RPMI8226 (cell line): ENCODE results near the gene DNAJC5G.
A peak's percentile ranks its signal among the peaks of the same experiment; 100 is the strongest.
"Not testable (repeated sequence)": the region's sequence is repeated elsewhere in the genome, so short reads cannot be mapped to it uniquely, and the experiment has no call there.

Source experiments
- DNase-seq: peaks from one replicate; pipeline ENCODE4 v3.0.0-alpha.2; 2015

The DNAJC5G gene

DNA sequence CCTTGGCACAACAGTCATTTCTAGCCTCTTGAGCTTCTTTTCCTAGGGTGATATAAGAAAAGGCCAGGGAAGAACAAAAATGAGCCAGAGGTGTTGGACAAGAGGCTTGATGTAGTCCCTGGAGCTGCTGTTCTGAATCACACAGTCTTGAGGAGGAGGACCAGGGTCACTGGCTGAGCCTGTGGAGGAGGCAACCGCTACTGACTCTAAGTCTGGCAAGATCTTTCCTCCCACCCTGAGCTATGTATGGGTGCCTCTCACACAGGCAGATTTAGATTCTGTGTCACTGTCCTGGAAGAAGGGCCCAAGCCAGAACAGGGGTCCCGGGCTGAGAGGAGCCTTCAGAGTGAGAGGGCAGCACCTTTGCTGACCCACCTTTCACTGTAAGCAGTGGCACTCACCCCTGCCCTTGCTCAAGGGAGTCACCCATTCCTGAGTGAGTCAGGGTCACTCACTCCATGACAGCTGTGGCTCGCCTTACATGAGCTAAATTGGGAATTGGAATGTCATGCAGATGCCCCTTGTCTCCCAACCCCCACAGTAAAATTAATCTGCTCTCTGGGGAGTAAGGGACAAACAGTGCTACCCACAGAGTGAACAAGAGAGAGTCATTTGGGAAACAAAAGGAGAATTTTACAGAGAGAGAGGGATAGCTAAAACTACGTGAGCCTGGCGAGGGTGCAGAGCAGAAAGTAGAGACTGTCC lies 6.8 kb downstream of the DNAJC5G start, which contains the start of gene TRIM54:
TSS of gene TRIM54 (plus strand) at position 575 of the 705 bp plus-strand sequence. CDS start 303 bp downstream, outside the sequence.
- no peak for DNase-seq

DNA sequence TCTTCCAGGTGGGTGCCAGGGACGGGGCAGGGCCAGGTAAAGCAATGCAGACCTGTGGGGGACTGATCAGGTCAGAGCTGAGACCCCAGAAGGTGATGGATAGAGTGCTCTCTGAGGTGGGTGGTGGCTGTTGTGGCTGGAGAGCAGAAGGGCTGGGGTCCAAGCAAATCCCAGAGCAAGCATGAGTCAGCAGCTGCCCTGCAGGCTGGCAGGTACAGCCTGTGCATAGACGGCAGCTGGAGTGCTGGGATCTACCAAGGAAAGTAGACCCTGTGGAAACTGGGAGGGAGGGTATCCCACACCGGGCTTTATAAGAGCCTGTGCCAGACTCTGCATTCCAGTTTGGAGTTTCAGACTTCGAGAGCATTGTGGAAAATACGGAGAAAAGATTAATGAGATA lies 7.7 kb downstream of the DNAJC5G start:
- no peak for DNase-seq

DNA sequence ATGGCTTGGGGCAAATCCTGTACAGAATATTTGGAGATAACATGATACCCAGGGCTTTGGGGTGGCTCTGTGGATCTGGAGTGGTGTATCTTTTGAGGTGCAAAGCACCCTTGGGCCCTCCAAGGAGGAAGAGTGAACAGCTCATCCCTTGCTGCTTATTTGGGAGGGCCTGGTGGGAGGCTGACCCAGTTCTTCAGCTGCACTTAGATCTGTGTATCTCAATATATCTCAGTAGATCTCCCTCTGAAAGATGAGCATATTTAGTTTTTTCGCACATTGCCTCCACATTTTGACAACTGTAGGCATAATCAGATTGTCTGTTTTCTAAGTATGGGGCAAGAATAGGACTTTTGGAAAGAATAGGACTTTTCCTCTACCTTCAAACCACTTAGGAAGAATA lies 9.8 kb downstream of the DNAJC5G start:
- DNase-seq: no peak

DNA sequence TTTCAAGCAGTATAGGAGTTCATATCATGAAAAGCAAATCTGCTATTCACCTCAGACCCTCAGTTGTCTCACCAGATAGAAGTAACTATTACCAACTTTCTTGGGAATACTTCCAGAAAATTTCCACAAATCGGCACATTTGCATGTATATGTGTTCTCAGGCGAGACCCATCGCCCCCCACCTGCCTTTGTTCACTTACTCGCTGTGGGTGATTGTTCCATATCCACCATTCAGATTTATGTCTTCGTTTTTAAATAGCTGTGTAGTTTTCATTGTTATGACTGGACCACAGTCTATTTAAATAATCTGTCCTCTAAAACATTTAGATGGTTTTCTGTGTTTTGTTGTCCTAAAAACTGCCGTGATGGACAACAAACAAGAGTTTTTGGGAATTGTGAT lies 10.2 kb downstream of the DNAJC5G start:
- DNase-seq: no peak

- no peak for DNase-seq
These were observed 13.4 kb downstream of the DNAJC5G start for GRCh38 chr2:27288610-27289009.

DNA sequence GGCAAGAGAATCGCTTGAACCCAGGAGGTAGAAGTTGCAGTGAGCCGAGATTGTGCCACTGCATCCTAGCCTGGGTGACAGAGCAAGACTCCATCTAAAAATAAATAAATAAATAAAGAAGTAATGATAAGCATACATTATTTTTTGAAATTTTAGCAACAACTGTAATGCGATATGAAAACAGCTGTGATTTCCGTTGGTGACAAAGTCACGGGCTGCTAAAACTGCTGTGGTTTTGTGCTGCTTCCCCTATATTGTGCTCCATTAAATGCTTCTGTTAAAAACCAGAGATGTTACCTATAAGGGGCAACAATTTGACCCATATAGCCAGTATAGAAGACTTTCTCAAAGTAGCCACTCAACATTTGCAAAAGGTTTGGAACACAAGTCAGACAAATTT lies 15.3 kb downstream of the DNAJC5G start:
- DNase-seq: no peak

DNA sequence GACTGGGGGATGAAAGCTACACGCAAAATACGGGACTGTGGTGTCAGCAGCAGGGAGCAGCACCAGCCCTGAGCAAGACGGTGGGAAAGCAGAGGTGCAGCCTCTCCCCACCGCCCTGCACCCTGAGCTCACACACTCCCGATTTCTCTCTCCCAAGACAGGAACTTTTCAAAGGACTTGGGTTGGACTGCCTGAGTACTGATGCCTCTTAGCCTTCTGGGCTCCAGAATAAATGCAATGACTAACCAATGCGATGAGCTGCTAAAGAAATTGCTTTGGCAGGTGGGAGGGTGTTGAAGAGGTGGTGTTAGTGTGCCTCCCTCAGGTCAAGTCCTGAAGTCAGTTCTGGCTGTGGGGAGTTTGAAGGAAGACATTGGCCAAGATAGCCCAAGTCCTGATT lies 16.6 kb downstream of the DNAJC5G start:
- DNase-seq: peak; percentile 38

DNA sequence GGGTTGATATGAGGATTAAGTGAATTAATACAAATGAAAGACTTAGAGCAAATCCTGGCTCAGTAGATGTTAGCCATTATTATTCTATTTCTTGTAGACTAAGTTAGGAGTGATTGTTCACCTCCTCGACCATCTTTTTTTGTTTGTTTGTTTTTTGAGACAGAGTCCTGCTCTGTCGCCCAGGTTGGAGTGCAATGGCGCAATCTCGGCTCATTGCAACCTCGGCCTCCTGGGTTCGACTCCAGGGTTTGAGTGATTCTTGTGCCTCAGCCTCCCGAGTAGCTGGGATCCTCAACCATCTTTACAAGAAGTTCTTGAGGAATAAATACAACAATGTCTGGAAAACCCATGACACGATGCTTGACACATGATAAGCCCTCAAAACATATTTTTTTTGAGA lies 19.7 kb downstream of the DNAJC5G start:
- no peak for DNase-seq

- DNase-seq: no peak
These were observed 21.2 kb downstream of the DNAJC5G start for GRCh38 chr2:27296481-27296880.

GRCh38 chr2:27297195-27297594 lies 22.0 kb downstream of the DNAJC5G start:
- DNase-seq: no peak

DNA sequence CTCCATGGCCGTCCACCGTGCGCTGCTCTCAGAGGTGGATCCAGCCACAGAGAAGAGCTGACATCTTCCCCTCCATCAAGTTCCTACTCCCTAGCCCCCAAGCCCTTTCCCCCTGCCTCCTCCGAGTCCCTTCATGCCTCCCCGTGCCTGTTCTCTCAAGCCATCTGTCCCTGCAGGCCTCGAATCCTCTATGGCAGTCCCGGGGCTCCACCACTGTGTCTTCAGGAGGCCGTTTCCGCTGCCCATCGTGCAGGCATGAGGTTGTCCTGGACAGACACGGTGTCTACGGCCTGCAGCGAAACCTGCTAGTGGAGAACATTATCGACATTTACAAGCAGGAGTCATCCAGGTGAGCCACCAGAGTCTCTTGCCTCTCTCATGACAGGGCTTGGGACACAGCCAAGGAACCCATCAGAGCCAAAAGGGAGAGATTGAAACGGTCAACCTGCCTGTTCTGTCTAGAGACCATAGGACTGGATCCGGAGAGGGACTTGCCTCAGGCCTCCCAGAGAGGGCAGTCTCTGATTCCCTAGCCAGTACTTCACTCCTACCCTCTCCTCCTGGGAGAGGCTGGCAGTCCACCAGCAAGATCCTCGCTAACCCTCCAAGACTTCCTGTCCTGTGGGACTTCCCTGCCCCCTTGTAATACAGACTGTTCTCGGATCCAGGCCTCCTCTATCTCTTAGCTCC lies 23.3 kb downstream of the DNAJC5G start:
- no peak for DNase-seq

- DNase-seq: not testable (repeated sequence)
These were observed 25.4 kb downstream of the DNAJC5G start for GRCh38 chr2:27300606-27301005.

GRCh38 chr2:27303093-27304025 lies 28.1 kb downstream of the DNAJC5G start:
- DNase-seq: peak; percentile 80

DNA sequence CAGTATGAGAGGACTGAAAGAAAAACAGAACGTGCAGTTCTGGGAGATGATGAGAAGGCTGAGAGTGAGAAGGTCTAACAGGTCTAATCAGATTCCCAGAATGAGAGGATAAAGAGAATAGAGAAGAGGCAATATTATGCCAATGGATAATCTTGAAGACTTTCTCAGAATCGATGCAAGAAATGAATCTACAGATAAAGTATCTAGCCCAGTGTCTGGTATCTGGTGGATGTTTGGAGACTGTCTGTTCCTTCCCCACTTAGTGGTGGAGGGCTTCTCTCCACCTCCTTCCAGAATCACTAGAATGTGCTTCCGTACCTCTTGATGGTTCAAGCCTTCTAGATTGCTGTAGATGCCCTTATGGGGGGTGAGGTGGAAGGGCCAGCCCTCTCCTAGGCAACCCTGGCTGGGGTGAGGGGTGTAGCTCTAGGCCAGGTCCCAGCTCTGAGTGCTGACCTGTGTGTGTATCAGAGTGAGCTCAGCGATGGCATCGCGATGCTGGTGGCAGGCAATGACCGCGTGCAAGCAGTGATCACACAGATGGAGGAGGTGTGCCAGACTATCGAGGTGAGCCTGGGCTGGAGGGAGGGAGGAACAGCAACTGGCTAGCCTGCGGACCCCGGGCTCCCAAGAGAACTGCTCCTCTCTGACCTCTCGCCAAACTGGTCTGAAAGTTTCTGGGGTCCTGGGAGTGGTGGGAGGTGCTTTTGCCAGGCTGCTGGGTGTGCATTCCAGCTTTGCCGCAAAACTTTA lies 29.4 kb downstream of the DNAJC5G start:
- no peak for DNase-seq

DNA sequence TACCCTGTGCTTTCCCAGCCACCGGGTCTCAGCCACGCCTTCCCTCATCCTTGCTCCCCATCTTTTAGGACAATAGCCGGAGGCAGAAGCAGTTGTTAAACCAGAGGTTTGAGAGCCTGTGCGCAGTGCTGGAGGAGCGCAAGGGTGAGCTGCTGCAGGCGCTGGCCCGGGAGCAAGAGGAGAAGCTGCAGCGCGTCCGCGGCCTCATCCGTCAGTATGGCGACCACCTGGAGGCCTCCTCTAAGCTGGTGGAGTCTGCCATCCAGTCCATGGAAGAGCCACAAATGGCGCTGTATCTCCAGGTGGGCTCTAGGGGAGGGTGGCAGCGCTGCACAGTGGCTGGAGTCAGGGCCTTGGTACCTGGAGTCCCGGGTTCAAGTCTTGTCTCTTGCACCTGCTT lies 30.3 kb downstream of the DNAJC5G start:
- DNase-seq: no peak

DNA sequence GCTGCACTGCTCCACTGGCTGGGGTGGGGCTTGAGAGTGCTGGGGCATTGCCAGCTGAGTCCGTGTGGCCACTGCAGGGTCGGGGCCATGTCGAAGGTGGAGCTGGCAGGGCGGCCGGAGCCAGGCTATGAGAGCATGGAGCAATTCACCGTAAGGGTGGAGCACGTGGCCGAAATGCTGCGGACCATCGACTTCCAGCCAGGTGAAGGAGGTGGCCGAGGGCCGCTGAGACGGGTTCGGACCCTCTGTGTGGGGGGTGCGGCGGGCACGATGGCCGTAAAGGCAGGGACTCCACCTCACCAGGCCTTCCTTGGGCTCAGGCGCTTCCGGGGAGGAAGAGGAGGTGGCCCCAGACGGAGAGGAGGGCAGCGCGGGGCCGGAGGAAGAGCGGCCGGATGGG lies 30.9 kb downstream of the DNAJC5G start:
- no peak for DNase-seq

DNA sequence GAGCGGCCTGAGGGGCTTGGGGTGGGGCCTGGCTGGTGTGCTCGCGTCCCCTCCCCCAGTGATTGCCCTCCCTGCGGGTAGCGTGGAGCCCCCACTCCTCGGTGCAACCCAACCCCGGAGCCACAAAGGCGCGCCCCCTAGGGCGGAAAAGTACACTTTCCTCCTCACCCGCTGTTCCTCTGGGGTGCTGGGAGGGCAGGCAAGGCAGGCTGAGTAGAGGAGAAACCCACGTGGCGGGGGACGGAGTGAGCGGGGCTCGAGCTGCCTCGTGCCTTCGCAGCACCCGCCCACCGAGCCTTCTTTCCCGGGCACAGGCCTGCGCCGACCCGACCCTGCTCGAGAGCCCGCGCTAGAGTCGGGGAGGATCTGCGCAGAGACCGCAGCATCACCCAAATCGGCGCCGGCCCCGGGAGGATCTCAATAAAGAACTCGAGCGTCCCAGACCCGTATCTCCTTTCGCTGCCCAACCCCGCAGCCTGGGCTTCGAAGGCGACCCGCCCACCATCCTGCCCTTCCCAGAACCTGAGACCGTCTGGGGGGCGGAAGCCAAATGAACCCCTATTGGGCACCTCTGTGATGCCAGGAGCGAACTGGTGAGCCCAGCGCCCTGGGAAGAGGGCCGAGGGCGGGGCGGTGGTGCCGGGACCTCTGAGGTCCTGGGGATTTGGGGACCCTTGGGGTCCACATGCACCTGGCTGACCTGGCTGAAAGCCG lies 31.5 kb downstream of the DNAJC5G start:
- DNase-seq: no peak

DNA sequence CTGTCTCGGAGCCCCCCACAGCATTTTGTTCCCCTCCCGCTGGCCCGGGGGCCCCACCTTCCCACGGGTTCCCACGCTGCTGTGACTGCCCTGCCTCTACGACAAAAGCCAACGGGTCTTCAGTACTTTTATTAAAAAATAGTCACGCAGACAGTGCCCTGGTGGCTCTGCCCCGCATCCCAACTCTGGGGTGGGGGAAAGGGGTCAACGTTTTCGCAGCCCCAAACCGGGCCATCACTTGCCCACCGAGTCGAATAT lies 32.0 kb downstream of the DNAJC5G start:
- DNase-seq: no peak

- no peak for DNase-seq
These were observed 32.5 kb downstream of the DNAJC5G start for GRCh38 chr2:27307545-27308358.

GRCh38 chr2:27308359-27308881 lies 33.2 kb downstream of the DNAJC5G start, which contains the start of gene UCN:
UCN (minus strand) TSS chr2:27308445; CDS start chr2:27307895, 550 bp downstream.
- no peak for DNase-seq

- no peak for DNase-seq
These were observed 34.4 kb downstream of the DNAJC5G start for GRCh38 chr2:27309651-27310050.
